ENCODE measurements around the gene RETSAT.

The RETSAT gene

DNA sequence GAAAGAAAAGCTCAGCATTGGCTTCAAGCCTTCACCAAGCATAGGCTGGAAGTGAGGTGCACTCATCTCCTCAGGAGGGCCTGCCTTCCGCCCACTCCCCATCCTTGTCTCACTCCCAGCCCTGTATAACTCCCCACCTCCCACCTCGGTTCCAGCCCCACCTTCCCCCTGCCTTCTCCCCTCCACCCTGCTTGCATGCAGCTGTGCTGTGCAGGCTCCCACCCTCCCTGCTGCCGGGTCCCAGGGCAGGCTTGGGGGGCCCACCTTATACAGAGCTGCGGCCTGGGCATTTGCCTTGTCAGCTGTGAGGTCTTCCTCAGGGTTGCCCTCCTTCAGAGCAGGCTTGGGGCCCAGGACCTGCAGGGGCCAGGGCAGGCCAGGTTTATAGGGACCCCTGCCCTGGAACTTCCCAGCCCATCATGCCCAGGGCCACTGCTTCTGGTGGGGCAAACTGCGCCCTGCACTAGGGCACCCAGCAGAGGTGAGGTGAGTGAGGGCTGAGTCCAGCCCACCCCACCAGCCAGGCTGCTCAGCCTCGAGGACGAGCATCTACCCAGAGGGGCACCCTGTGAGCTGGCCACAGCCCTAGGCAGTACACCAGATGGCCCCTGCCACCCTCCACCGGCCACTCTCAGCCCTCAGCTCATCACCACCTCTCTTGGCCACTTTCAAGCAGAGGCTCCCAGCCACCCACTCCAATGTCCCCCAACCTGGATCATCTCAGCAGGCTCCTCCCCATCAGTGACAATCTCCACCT, 44.3 kb upstream of the RETSAT start:
- Histone ChIP-seq H3K36me3 (ENCODE audit: control insufficient read depth, low read length) (no peaks in the 10 kb centered on the region), H3K9me3 (ENCODE audit: control insufficient read depth, insufficient read depth, low read length) (no peaks in the 10 kb centered on the region)

DNA sequence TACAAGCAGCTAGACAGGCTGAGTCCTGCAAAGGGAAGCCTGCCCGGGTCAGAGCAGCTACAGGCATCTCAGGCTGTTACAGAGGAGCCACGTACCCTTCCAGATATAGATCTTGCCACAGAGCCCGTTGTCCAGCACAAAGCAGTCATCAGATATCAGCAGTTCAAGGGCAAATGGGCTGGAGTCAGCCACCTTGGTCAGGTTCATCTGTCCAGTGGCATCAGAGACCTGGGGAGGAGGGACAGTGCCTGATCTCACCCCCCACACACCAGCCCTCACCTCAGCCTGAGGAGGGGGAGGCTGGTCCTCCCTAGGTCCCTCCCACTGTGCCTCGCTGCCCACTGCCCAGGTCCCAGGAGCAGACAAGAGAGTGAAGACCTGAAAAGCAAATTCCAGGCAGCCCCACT, 43.6 kb upstream of the RETSAT start:
- no peak overlapping the region for H3K27ac ChIP-seq (ENCODE audit: low read depth, low read length)
- no peaks in the 10 kb centered on the region for H4K20me1 ChIP-seq (ENCODE audit: control insufficient read depth, insufficient read depth, low read depth, low read length)
- no peak overlapping the region for H3K4me2 ChIP-seq (ENCODE audit: low read length)
- H3K9me3 ChIP-seq (ENCODE audit: control insufficient read depth, insufficient read depth, low read length) = no peaks in the 10 kb centered on the region
- H3K4me3 ChIP-seq (ENCODE audit: low read length) = no peak overlapping the region
- H3K36me3 ChIP-seq (ENCODE audit: control insufficient read depth, low read length) = no peaks in the 10 kb centered on the region
- H3K9me2 ChIP-seq (replicated peaks; ENCODE audit: control insufficient read depth, low read length) = no peaks in the 10 kb centered on the region
- TF ChIP-seq, protein P1, sequence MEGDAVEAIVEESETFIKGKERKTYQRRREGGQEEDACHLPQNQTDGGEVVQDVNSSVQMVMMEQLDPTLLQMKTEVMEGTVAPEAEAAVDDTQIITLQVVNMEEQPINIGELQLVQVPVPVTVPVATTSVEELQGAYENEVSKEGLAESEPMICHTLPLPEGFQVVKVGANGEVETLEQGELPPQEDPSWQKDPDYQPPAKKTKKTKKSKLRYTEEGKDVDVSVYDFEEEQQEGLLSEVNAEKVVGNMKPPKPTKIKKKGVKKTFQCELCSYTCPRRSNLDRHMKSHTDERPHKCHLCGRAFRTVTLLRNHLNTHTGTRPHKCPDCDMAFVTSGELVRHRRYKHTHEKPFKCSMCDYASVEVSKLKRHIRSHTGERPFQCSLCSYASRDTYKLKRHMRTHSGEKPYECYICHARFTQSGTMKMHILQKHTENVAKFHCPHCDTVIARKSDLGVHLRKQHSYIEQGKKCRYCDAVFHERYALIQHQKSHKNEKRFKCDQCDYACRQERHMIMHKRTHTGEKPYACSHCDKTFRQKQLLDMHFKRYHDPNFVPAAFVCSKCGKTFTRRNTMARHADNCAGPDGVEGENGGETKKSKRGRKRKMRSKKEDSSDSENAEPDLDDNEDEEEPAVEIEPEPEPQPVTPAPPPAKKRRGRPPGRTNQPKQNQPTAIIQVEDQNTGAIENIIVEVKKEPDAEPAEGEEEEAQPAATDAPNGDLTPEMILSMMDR (IDR thresholded peaks at IDR 0.05; ENCODE audit: low read depth, low read length, poor library complexity, severe bottlenecking) = no peak
- TF ChIP-seq EZH2phosphoT487 (IDR thresholded peaks at IDR 0.05; ENCODE audit: borderline replicate concordance, low read length) = no peak
- no peaks in the 10 kb centered on the region for H3F3A ChIP-seq (ENCODE audit: control insufficient read depth, insufficient read depth)
- H3K79me2 ChIP-seq (ENCODE audit: control insufficient read depth, low read length) = no peaks in the 10 kb centered on the region
- no peaks in the 10 kb centered on the region for H3K27me3 ChIP-seq (ENCODE audit: control insufficient read depth, low read length)
- H3K4me1 ChIP-seq (ENCODE audit: control insufficient read depth, low read length) = no peaks in the 10 kb centered on the region

More for the DNA sequence above, 44.3 kb upstream of the RETSAT start:
- Histone ChIP-seq H3K27me3 (ENCODE audit: control insufficient read depth, low read length) (no peaks in the 10 kb centered on the region), H3K9me2 (replicated peaks; ENCODE audit: control insufficient read depth, low read length) (no peaks in the 10 kb centered on the region), H3K4me2 (ENCODE audit: low read length) (no peak overlapping the region), H4K20me1 (ENCODE audit: control insufficient read depth, insufficient read depth, low read depth, low read length) (no peaks in the 10 kb centered on the region), H3F3A (ENCODE audit: control insufficient read depth, insufficient read depth) (no peaks in the 10 kb centered on the region), H3K79me2 (ENCODE audit: control insufficient read depth, low read length) (no peaks in the 10 kb centered on the region), H3K4me1 (ENCODE audit: control insufficient read depth, low read length) (no peaks in the 10 kb centered on the region), H3K4me3 (ENCODE audit: low read length) (no peak overlapping the region), H3K27ac (ENCODE audit: low read depth, low read length) (no peak overlapping the region)
- TF ChIP-seq, protein P1 (IDR thresholded peaks at IDR 0.05; ENCODE audit: low read depth, low read length, poor library complexity, severe bottlenecking) = no peak
- no peak for TF ChIP-seq EZH2phosphoT487 (IDR thresholded peaks at IDR 0.05; ENCODE audit: borderline replicate concordance, low read length)

DNA sequence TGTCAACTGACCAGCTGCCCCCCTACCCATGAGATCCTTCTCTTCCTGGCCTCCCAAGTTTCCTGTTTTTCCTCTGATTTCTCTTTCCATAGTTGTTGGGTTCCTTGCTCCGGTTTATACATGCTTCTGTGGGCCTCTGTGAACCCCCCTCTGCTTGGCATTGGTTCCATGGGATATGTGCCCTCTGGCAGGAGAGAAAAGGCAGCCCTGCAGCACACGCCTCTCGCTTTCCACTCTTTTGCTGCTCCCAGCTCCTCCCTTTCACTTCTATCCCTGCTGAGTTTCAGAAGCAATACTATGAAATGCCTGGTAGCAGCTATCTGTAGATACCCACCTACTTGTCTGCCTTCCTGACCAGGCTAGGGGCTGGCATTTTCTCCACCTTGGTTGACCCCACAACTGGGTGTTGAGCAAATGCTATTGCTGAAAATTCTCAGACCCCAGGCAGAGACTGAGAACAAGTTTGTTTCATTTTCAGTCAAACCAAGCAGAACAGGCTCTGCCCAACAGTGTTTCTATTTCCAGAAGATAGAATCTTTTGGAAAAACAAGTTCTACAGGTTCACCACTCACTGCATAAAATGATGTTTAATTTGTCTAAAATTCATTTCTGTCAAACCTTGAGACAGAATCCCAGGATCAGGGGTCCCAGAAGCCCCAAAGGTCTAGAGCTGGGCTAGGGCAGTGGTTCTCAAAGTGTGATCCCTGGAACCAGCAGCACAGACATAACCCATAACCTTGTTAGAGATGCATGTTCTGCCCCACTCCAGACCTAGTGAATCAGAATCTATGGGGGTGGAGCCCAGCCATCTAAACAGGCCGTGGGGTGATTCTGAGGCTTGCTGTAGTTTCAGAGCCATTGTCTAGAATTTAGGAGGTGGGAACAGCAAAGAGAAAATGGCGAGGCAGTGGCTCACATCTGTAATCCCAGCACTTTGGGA, 42.5 kb upstream of the RETSAT start:
- Histone ChIP-seq H3K4me2 (ENCODE audit: low read length) (no peak overlapping the region), H4K20me1 (ENCODE audit: control insufficient read depth, insufficient read depth, low read depth, low read length) (no peaks in the 10 kb centered on the region), H3F3A (ENCODE audit: control insufficient read depth, insufficient read depth) (no peaks in the 10 kb centered on the region), H3K4me1 (ENCODE audit: control insufficient read depth, low read length) (peaks cover 4% of the 10 kb centered on the region), H3K79me2 (ENCODE audit: control insufficient read depth, low read length) (no peaks in the 10 kb centered on the region), H3K36me3 (ENCODE audit: control insufficient read depth, low read length) (no peaks in the 10 kb centered on the region), H3K4me3 (ENCODE audit: low read length) (no peak overlapping the region), H3K27ac (ENCODE audit: low read depth, low read length) (no peak overlapping the region), H3K27me3 (ENCODE audit: control insufficient read depth, low read length) (no peaks in the 10 kb centered on the region), H3K9me2 (replicated peaks; ENCODE audit: control insufficient read depth, low read length) (no peaks in the 10 kb centered on the region), H3K9me3 (ENCODE audit: control insufficient read depth, insufficient read depth, low read length) (no peaks in the 10 kb centered on the region)
- TF ChIP-seq, protein P1 (IDR thresholded peaks at IDR 0.05; ENCODE audit: low read depth, low read length, poor library complexity, severe bottlenecking) = no peak
